Caco-2 (cell line): ENCODE data around the gene CRACR2A. TPM values are rescaled to one million over a fixed set of nuclear protein-coding genes. Genes with fewer than 3 reads are reported as not detected.

Experiments
- BruUV-seq: library from RNA; stranded (reverse); fragments of 400-500 nt; replicated peaks from 2 replicates; lab custom pipeline; 2021; lab: Mats Ljungman, UMichigan
- CTCF ChIA-PET: fragments of 300-600 bp; sonication (Branson Sonifier 250); formaldehyde crosslinking; loops from one replicate; lab custom pipeline; 2022; ENCODE audit warnings: antibody characterized with exemption; lab: Charles Lee
- POLR2A ChIA-PET: fragments of 300-600 bp; sonication (Branson Sonifier 250); formaldehyde crosslinking; loops from one replicate; lab custom pipeline; 2022; ENCODE audit warnings: antibody characterized with exemption; lab: Charles Lee
- DNase-seq, 2 experiments: peaks; one replicate each; pipeline versions ENCODE4 v3.0.0 to v3.0.0-alpha.2; 2020 to 2022
- H3K27me3 ChIP-seq: replicated peaks from 2 replicates; pipeline ENCODE4 v1.6.0; 2011; ENCODE audit warnings: low read length; ENCODE audit not compliant: control insufficient read depth, insufficient read depth
- H3K36me3 ChIP-seq: 2 replicates; pipeline ENCODE4 v1.5.1; 2011; ENCODE audit warnings: low read length; ENCODE audit not compliant: control insufficient read depth, insufficient read depth
- H3K4me1 ChIP-seq: fragments of 250-450 bp; sonication (Bioruptor Pico); 2 replicates; pipeline ENCODE4 v1.5.1; 2020; ENCODE audit warnings: mild to moderate bottlenecking
- H3K4me3 ChIP-seq: 2 replicates; pipeline ENCODE4 v1.5.1; 2011; ENCODE audit warnings: low read depth, mild to moderate bottlenecking, control low read depth, low read length
- H3K9me3 ChIP-seq: fragments of 250-450 bp; sonication (Bioruptor Pico); 2 replicates; pipeline ENCODE4 v1.5.1; 2020; ENCODE audit warnings: mild to moderate bottlenecking, moderate library complexity
- H3K27ac Mint-ChIP-seq: one replicate; pipeline ENCODE4 v1.8.0; 2022; ENCODE audit warnings: mixed read lengths; ENCODE audit not compliant: unreplicated experiment
- H3K27me3 Mint-ChIP-seq: one replicate; pipeline ENCODE4 v1.8.0; 2022; ENCODE audit warnings: mixed read lengths; ENCODE audit not compliant: insufficient read depth, unreplicated experiment
- H3K36me3 Mint-ChIP-seq: one replicate; pipeline ENCODE4 v1.8.0; 2022; ENCODE audit warnings: mild to moderate bottlenecking, mixed read lengths; ENCODE audit not compliant: insufficient read depth, unreplicated experiment
- H3K4me1 Mint-ChIP-seq: one replicate; pipeline ENCODE4 v1.8.0; 2022; ENCODE audit warnings: low read depth, mixed read lengths; ENCODE audit not compliant: unreplicated experiment
- H3K4me3 Mint-ChIP-seq: one replicate; pipeline ENCODE4 v1.8.0; 2022; ENCODE audit warnings: mild to moderate bottlenecking, moderate library complexity, mixed read lengths; ENCODE audit not compliant: unreplicated experiment
- H3K9me3 Mint-ChIP-seq: one replicate; pipeline ENCODE4 v1.8.0; 2022; ENCODE audit warnings: mixed read lengths; ENCODE audit not compliant: unreplicated experiment
- intact Hi-C: fragments of 100-400 bp; cut with micrococcal nuclease; formaldehyde crosslinking; loops from one replicate; pipeline ENCODE4 v1.10.0; 2022; ENCODE audit not compliant: unreplicated experiment
- total RNA-seq: library from RNA; stranded (reverse); gene quantifications from 2 replicates; pipeline ENCODE4 v1.2.3, GENCODE V29; 2022
- TF ChIP-seq, protein P1 (sequence below), 2 experiments: fragments of 200-600 bp in 1 of 2; IDR thresholded peaks; 1 replicate in 1 of 2; 2 replicates in 1 of 2; pipeline versions ENCODE4 v1.5.1 to v1.8.0; 2011 to 2022; ENCODE audit warnings: antibody characterized with exemption in 1 of 2, control low read depth in 1 of 2, inconsistent platforms in 1 of 2, low read depth in 1 of 2, low read length in 1 of 2, mild to moderate bottlenecking in 1 of 2, moderate library complexity in 1 of 2; ENCODE audit not compliant: insufficient read depth in 1 of 2, severe bottlenecking in 1 of 2, unreplicated experiment in 1 of 2

Gene CRACR2A
- total RNA-seq, 1 experiment from 2014 or later: 16.5 TPM

DNA sequence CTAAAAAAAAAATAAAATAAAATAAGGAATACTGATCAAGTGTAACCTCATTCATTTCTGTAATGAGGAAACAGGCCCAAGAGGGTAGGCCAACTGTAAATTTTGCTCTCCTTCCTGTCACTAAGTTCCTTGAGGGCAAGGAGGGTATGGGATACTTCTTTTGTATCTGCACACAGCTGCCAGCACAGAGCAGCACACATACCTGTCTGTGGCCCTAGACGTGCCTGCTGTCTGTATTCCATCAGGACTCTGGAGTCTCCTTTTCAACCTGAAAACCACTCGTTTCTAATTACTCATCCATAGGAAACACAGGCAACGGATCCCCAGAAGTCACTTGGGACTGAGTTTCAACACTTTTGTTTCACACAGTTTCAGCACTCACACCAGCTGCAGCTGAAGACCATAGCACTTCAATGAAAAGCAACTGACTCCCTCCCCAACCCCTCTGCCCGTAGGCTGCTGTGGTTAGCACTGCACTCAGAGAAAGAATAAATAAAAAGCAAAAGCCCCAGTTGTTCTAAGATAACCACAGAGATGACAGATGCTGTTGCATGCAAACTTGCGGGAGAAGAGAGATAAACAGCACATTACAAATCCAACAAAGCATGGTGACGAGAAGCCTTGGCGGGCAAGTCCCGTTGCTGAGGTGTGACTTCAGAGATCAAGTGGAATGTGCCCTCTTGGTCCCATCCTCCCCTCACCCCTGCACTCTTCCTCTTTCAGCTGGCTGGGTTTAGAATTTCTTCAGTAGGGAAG lies 24.9 kb downstream of the CRACR2A start:
- intact Hi-C loops: no loop called here
- Mint-ChIP-seq H3K9me3 (no peaks in the 10 kb centered on the region), H3K27ac (no peak overlapping the region), H3K27me3 (peaks cover 5% of the 10 kb centered on the region), H3K4me1 (no peaks in the 10 kb centered on the region), H3K4me3 (no peak overlapping the region), H3K36me3 (no peaks in the 10 kb centered on the region)
- H3K4me1 ChIP-seq: no peaks in the 10 kb centered on the region
- H3K27me3 ChIP-seq: no peaks in the 10 kb centered on the region
- TF ChIP-seq, protein P1, sequence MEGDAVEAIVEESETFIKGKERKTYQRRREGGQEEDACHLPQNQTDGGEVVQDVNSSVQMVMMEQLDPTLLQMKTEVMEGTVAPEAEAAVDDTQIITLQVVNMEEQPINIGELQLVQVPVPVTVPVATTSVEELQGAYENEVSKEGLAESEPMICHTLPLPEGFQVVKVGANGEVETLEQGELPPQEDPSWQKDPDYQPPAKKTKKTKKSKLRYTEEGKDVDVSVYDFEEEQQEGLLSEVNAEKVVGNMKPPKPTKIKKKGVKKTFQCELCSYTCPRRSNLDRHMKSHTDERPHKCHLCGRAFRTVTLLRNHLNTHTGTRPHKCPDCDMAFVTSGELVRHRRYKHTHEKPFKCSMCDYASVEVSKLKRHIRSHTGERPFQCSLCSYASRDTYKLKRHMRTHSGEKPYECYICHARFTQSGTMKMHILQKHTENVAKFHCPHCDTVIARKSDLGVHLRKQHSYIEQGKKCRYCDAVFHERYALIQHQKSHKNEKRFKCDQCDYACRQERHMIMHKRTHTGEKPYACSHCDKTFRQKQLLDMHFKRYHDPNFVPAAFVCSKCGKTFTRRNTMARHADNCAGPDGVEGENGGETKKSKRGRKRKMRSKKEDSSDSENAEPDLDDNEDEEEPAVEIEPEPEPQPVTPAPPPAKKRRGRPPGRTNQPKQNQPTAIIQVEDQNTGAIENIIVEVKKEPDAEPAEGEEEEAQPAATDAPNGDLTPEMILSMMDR (IDR thresholded peaks at IDR 0.05; ENCODE audit: insufficient read depth in 1 of 2, low read depth in 1 of 2, low read length in 1 of 2, severe bottlenecking in 1 of 2, unreplicated experiment in 1 of 2): no peak
- CTCF ChIA-PET: no interaction called here
- H3K9me3 ChIP-seq: no peaks in the 10 kb centered on the region
- no TSS peak for BruUV-seq
- no peaks in the 10 kb centered on the region for H3K36me3 ChIP-seq
- H3K4me3 ChIP-seq: no peak overlapping the region
- POLR2A ChIA-PET: no interaction called here
- no peak for DNase-seq

GRCh38 chr12:3727354-3727753 lies 25.6 kb downstream of the CRACR2A start:
- no peaks in the 10 kb centered on the region for H3K36me3 Mint-ChIP-seq
- no peak overlapping the region for H3K27ac Mint-ChIP-seq
- POLR2A ChIA-PET: no interaction called here

GRCh38 chr12:3726456-3726855 lies 26.5 kb downstream of the CRACR2A start:
- no peak overlapping the region for H3K27ac Mint-ChIP-seq
- Histone ChIP-seq H3K9me3 (no peaks in the 10 kb centered on the region), H3K4me3 (no peak overlapping the region), H3K36me3 (no peaks in the 10 kb centered on the region), H3K27me3 (no peaks in the 10 kb centered on the region), H3K4me1 (no peaks in the 10 kb centered on the region)
- ChIA-PET POLR2A (no interaction called here), CTCF (no interaction called here)
- no peaks in the 10 kb centered on the region for H3K36me3 Mint-ChIP-seq
- TF ChIP-seq, protein P1 (IDR thresholded peaks at IDR 0.05; ENCODE audit: insufficient read depth in 1 of 2, low read depth in 1 of 2, low read length in 1 of 2, severe bottlenecking in 1 of 2, unreplicated experiment in 1 of 2): no peak
- peaks cover 5% of the 10 kb centered on the region for H3K27me3 Mint-ChIP-seq
- intact Hi-C loops: no loop called here
- no peak for DNase-seq
- BruUV-seq: no TSS peak
- no peak overlapping the region for H3K4me3 Mint-ChIP-seq
- peaks cover 2% of the 10 kb centered on the region for H3K9me3 Mint-ChIP-seq
- H3K4me1 Mint-ChIP-seq: no peaks in the 10 kb centered on the region

More at GRCh38 chr12:3727354-3727753, 25.6 kb downstream of the CRACR2A start:
- peaks cover 5% of the 10 kb centered on the region for H3K27me3 Mint-ChIP-seq
- intact Hi-C loops: no loop called here
- no peaks in the 10 kb centered on the region for H3K4me1 Mint-ChIP-seq
- BruUV-seq: no TSS peak
- Histone ChIP-seq H3K9me3 (no peaks in the 10 kb centered on the region), H3K27me3 (no peaks in the 10 kb centered on the region), H3K4me3 (no peak overlapping the region), H3K4me1 (no peaks in the 10 kb centered on the region), H3K36me3 (no peaks in the 10 kb centered on the region)
- CTCF ChIA-PET: no interaction called here
- no peaks in the 10 kb centered on the region for H3K9me3 Mint-ChIP-seq
- H3K4me3 Mint-ChIP-seq: no peak overlapping the region
- TF ChIP-seq, protein P1 (IDR thresholded peaks at IDR 0.05; ENCODE audit: insufficient read depth in 1 of 2, low read depth in 1 of 2, low read length in 1 of 2, severe bottlenecking in 1 of 2, unreplicated experiment in 1 of 2): no peak
- DNase-seq: no peak
